HepG2 (cell line): Measurements from ENCODE around the gene MEGF6. TPM values are rescaled to one million over a fixed set of nuclear protein-coding genes. Genes with fewer than 3 reads are reported as not detected.

Experiments
- ARID4A ChIP-seq: sonication (generic); formaldehyde crosslinking; IDR thresholded peaks from 2 replicates; pipeline ENCODE4 v1.5.0; 2020; ENCODE audit warnings: mild to moderate bottlenecking, missing genetic modification reagents, borderline replicate concordance
- CBX2 ChIP-seq, 2 experiments: fragments of 200-600 bp in 1 of 2; sonication (generic); formaldehyde crosslinking in 1 of 2; IDR thresholded peaks; 2 replicates each; pipeline versions ENCODE4 v1.7.0 to v1.8.1; 2018 to 2022; ENCODE audit warnings: low read depth in 2 of 2, low read length in 1 of 2, mild to moderate bottlenecking in 1 of 2, missing genetic modification reagents in 1 of 2
- GABPA ChIP-seq, 2 experiments: IDR thresholded peaks; 2 replicates each; pipeline ENCODE4 v1.6.1; 2011 to 2016; ENCODE audit warnings: low read depth in 2 of 2, low read length in 1 of 2, missing biosample characterization in 1 of 2, missing genetic modification characterization in 1 of 2
- GMEB1 ChIP-seq: sonication (generic); formaldehyde crosslinking; IDR thresholded peaks from 2 replicates; pipeline ENCODE4 v1.5.1; 2020; ENCODE audit warnings: missing genetic modification reagents, mild to moderate bottlenecking, borderline replicate concordance
- HMGA1 ChIP-seq: sonication (generic); formaldehyde crosslinking; conservative IDR thresholded peaks from 2 replicates; pipeline ENCODE4 v1.4.0; 2020; ENCODE audit warnings: missing genetic modification reagents
- JUN ChIP-seq: sonication (generic); formaldehyde crosslinking; IDR thresholded peaks from 2 replicates; pipeline ENCODE4 v1.4.0; 2020; ENCODE audit warnings: mild to moderate bottlenecking, missing genetic modification reagents
- PREB ChIP-seq: sonication (generic); formaldehyde crosslinking; IDR thresholded peaks from 2 replicates; pipeline ENCODE4 v1.4.0; 2020; ENCODE audit warnings: missing genetic modification reagents
- RARA ChIP-seq: IDR thresholded peaks from 2 replicates; pipeline ENCODE4 v1.6.1; 2016; ENCODE audit warnings: missing genetic modification reagents, missing compliant biosample characterization
- SMC3 ChIP-seq: IDR thresholded peaks from 2 replicates; pipeline ENCODE4 v1.6.1; 2011; ENCODE audit warnings: low read length, improper control_type of control experiment
- THAP9 ChIP-seq: sonication (generic); formaldehyde crosslinking; IDR thresholded peaks from 2 replicates; pipeline ENCODE4; 2020; ENCODE audit warnings: missing genetic modification reagents, mild to moderate bottlenecking, borderline replicate concordance
- ZFY ChIP-seq: sonication (generic); formaldehyde crosslinking; IDR thresholded peaks from 2 replicates; pipeline ENCODE4 v1.4.0; 2020; ENCODE audit warnings: missing genetic modification reagents
- ZNF18 ChIP-seq: sonication (generic); formaldehyde crosslinking; IDR thresholded peaks from 2 replicates; pipeline ENCODE4 v1.8.0; 2022; ENCODE audit warnings: mild to moderate bottlenecking, missing genetic modification reagents; ENCODE audit not compliant: insufficient replicate concordance
- ZNF703 ChIP-seq: sonication (generic); formaldehyde crosslinking; IDR thresholded peaks from 2 replicates; pipeline ENCODE4 v1.5.1; 2020; ENCODE audit warnings: missing genetic modification reagents, mild to moderate bottlenecking, moderate library complexity, borderline replicate concordance
- ZSCAN22 ChIP-seq: sonication (generic); formaldehyde crosslinking; IDR thresholded peaks from 2 replicates; pipeline ENCODE4 v1.4.0; 2020; ENCODE audit warnings: mild to moderate bottlenecking, missing genetic modification reagents
- ZSCAN31 ChIP-seq: sonication (generic); formaldehyde crosslinking; IDR thresholded peaks from 2 replicates; pipeline ENCODE4 v1.5.0; 2020; ENCODE audit warnings: low read depth, mild to moderate bottlenecking, missing genetic modification reagents
- polyA plus RNA-seq, 8 experiments: library from polyadenylated mRNA; depleted of rRNA in 3 of 8; stranded (reverse) in 7 of 8; unstranded in 1 of 8; fragments of >200 nt; fragmentation: Illumina TruSeq in 4 of 8; extraction: Trizol in 4 of 8; gene quantifications; 2 replicates each; pipeline versions ENCODE4 v1.2.1 to v1.2.3, GENCODE V29; 2011 to 2016; ENCODE audit warnings: low read depth in 4 of 8, missing spikeins in 1 of 8, mixed read lengths in 1 of 8; ENCODE audit not compliant: insufficient read depth in 1 of 8
- total RNA-seq, 5 experiments: library from RNA; depleted of rRNA; stranded (reverse); fragments of >200 nt; fragmentation: Illumina TruSeq; extraction: Trizol; gene quantifications; 2 replicates each; pipeline ENCODE4 v1.2.3, GENCODE V29; 2016; ENCODE audit warnings: low read depth in 1 of 5

MEGF6 gene
- total and polyA plus RNA-seq, 2 of the 13 experiments (the other 11 are each of a cell fraction or from before 2014, with no cell fraction given): 1.9 TPM

- TF ChIP-seq JUN (CRISPR knock-in tag) (no peak), ZFY (CRISPR knock-in tag) (no peak), PREB (no peak), HMGA1 (CRISPR knock-in tag) (no peak), GABPA (IDR thresholded peaks at IDR 0.05; ENCODE audit: low read depth, low read length) (no peak), GABPA (CRISPR knock-in tag; IDR thresholded peaks at IDR 0.05; ENCODE audit: low read depth) (no peak), ZSCAN31 (CRISPR knock-in tag) (peak; percentile 67; the same call in 1 of the 2 replicates), RARA (CRISPR knock-in tag) (0 out of 2 replicates have a peak, but pooled peaks have one; percentile 27), ZNF18 (peak; percentile 47), CBX2 (IDR thresholded peaks at IDR 0.05; ENCODE audit: low read depth, low read length) (no peak), CBX2 (CRISPR knock-in tag; IDR thresholded peaks at IDR 0.05; ENCODE audit: low read depth) (no peak), ZSCAN22 (CRISPR knock-in tag) (no peak), ARID4A (CRISPR knock-in tag) (no peak), GMEB1 (no peak), ZNF703 (CRISPR knock-in tag) (no peak), SMC3 (no peak), THAP9 (CRISPR knock-in tag) (no peak)
These were observed 153.1 kb downstream of the MEGF6 start (continued) for GRCh38 chr1:3457910-3458883.
